H9 (cell line): ENCODE measurements around the gene SDR9C7. TPM values are rescaled to one million over a fixed set of nuclear protein-coding genes. Genes with fewer than 3 reads are reported as not detected.

Experiments used
- DNase-seq: peaks from one replicate; pipeline ENCODE4 v3.0.0-alpha.2; 2017
- H2AFZ ChIP-seq: one replicate; pipeline ENCODE4 v1.6.1; 2013; ENCODE audit warnings: mild to moderate bottlenecking, low read length, control low read depth, moderate library complexity
- H2AK5ac ChIP-seq: 2 replicates; pipeline ENCODE4 v1.6.1; 2013; ENCODE audit warnings: low read length, control low read depth, mixed read lengths; ENCODE audit not compliant: insufficient read length
- H2BK120ac ChIP-seq: one replicate; pipeline ENCODE4 v1.6.1; 2013; ENCODE audit warnings: low read depth, mild to moderate bottlenecking, low read length, control low read depth, inconsistent platforms; ENCODE audit not compliant: poor library complexity, severe bottlenecking
- H2BK12ac ChIP-seq: 2 replicates; pipeline ENCODE4 v1.6.1; 2013; ENCODE audit warnings: low read length, control low read depth, mixed read lengths, low read depth; ENCODE audit not compliant: insufficient read length
- H2BK15ac ChIP-seq: 2 replicates; pipeline ENCODE4 v1.6.1; 2013; ENCODE audit warnings: low read depth, low read length, control low read depth
- H2BK20ac ChIP-seq: one replicate; pipeline ENCODE4 v1.6.1; 2013; ENCODE audit warnings: low read depth, mild to moderate bottlenecking, low read length, control low read depth, inconsistent platforms; ENCODE audit not compliant: poor library complexity, severe bottlenecking
- H2BK5ac ChIP-seq: 2 replicates; pipeline ENCODE4 v1.6.1; 2013; ENCODE audit warnings: low read length, control low read depth, mixed read lengths; ENCODE audit not compliant: insufficient read length
- H3K14ac ChIP-seq: 2 replicates; pipeline ENCODE4 v1.6.1; 2013; ENCODE audit warnings: low read length, control low read depth; ENCODE audit not compliant: insufficient read depth
- H3K18ac ChIP-seq: 2 replicates; pipeline ENCODE4 v1.6.1; 2013; ENCODE audit warnings: low read depth, mild to moderate bottlenecking, mixed read lengths, low read length, control low read depth; ENCODE audit not compliant: insufficient read length
- H3K23ac ChIP-seq: 2 replicates; pipeline ENCODE4 v1.6.1; 2013; ENCODE audit warnings: low read length, control low read depth, mixed read lengths, low read depth; ENCODE audit not compliant: insufficient read length
- H3K23me2 ChIP-seq: 2 replicates; pipeline ENCODE4 v1.6.1; 2013; ENCODE audit warnings: low read depth, mild to moderate bottlenecking, mixed read lengths, low read length, control low read depth; ENCODE audit not compliant: insufficient read length, poor library complexity, severe bottlenecking
- H3K27ac ChIP-seq: 2 replicates; pipeline ENCODE4 v1.5.1; 2013; ENCODE audit warnings: low read length, control low read depth, mixed read lengths, low read depth; ENCODE audit not compliant: insufficient read length
- H3K27me3 ChIP-seq: 2 replicates; pipeline ENCODE4 v1.6.1; 2013; ENCODE audit warnings: low read length, control low read depth, inconsistent platforms; ENCODE audit not compliant: insufficient read depth
- H3K4ac ChIP-seq: 2 replicates; pipeline ENCODE4 v1.6.1; 2013; ENCODE audit warnings: low read depth, mild to moderate bottlenecking, control low read depth, inconsistent platforms, low read length, moderate library complexity
- H3K4me1 ChIP-seq: 2 replicates; pipeline ENCODE4 v1.6.1; 2013; ENCODE audit warnings: low read length, control low read depth, inconsistent platforms; ENCODE audit not compliant: insufficient read depth
- H3K4me2 ChIP-seq: 2 replicates; pipeline ENCODE4 v1.6.1; 2013; ENCODE audit warnings: low read length, control low read depth, mixed read lengths; ENCODE audit not compliant: insufficient read length, insufficient read depth
- H3K56ac ChIP-seq: 2 replicates; pipeline ENCODE4 v1.6.1; 2013; ENCODE audit warnings: low read depth, mild to moderate bottlenecking, mixed read lengths, low read length, control low read depth; ENCODE audit not compliant: insufficient read length
- H3K79me1 ChIP-seq: 2 replicates; pipeline ENCODE4 v1.6.1; 2013; ENCODE audit warnings: low read depth, mild to moderate bottlenecking, moderate library complexity, low read length, control low read depth, inconsistent platforms; ENCODE audit not compliant: insufficient read depth, poor library complexity, severe bottlenecking
- H3K79me2 ChIP-seq: 2 replicates; pipeline ENCODE4 v1.6.1; 2013; ENCODE audit warnings: low read length, control low read depth, inconsistent platforms; ENCODE audit not compliant: insufficient read depth
- H3K9ac ChIP-seq: 2 replicates; pipeline ENCODE4 v1.6.1; 2013; ENCODE audit warnings: low read length, control low read depth, mixed read lengths; ENCODE audit not compliant: insufficient read length; ENCODE audit errors: extremely low read depth
- H3K9me3 ChIP-seq: one replicate; pipeline ENCODE4 v1.6.1; 2013; ENCODE audit warnings: low read depth, low read length, inconsistent platforms; ENCODE audit not compliant: control insufficient read depth
- H3T11ph ChIP-seq: one replicate; pipeline ENCODE4 v1.6.1; 2013; ENCODE audit warnings: mild to moderate bottlenecking, low read length, control low read depth, inconsistent platforms
- H4K20me1 ChIP-seq: one replicate; pipeline ENCODE4 v1.6.1; 2013; ENCODE audit not compliant: control insufficient read depth, insufficient read length, insufficient read depth
- H4K5ac ChIP-seq: 2 replicates; pipeline ENCODE4 v1.6.1; 2013; ENCODE audit warnings: low read depth, mild to moderate bottlenecking, mixed read lengths, low read length, control low read depth; ENCODE audit not compliant: insufficient read length
- H4K8ac ChIP-seq: replicated peaks from 2 replicates; pipeline ENCODE4 v1.6.1; 2013; ENCODE audit warnings: low read length, control low read depth, mixed read lengths, low read depth; ENCODE audit not compliant: insufficient read length
- H4K91ac ChIP-seq: 2 replicates; pipeline ENCODE4 v1.6.1; 2013; ENCODE audit warnings: low read depth, mild to moderate bottlenecking, moderate library complexity, mixed read lengths, low read length, control low read depth; ENCODE audit not compliant: insufficient read length
- H3K27ac Mint-ChIP-seq, 3 experiments: 2 replicates in 2 of 3; 3 replicates in 1 of 3; pipeline ENCODE4 v1.8.0; 2020 to 2021; ENCODE audit warnings: mixed read lengths in 3 of 3, mild to moderate bottlenecking in 1 of 3, moderate library complexity in 1 of 3
- H3K27me3 Mint-ChIP-seq: 2 replicates; pipeline ENCODE4 v1.8.0; 2021; ENCODE audit warnings: low read depth, mild to moderate bottlenecking, moderate library complexity, mixed read lengths
- H3K36me3 Mint-ChIP-seq, 3 experiments: 2 replicates in 2 of 3; 3 replicates in 1 of 3; pipeline ENCODE4 v1.8.0; 2020 to 2021; ENCODE audit warnings: low read depth in 3 of 3, mixed read lengths in 3 of 3; ENCODE audit not compliant: insufficient read depth in 1 of 3
- H3K4me1 Mint-ChIP-seq, 2 experiments: 2 replicates each; pipeline ENCODE4 v1.8.0; 2020; ENCODE audit warnings: mixed read lengths in 2 of 2
- H3K4me3 Mint-ChIP-seq, 2 experiments: 2 replicates in 1 of 2; 3 replicates in 1 of 2; pipeline ENCODE4 v1.8.0; 2020 to 2021; ENCODE audit warnings: mild to moderate bottlenecking in 2 of 2, mixed read lengths in 2 of 2, moderate library complexity in 1 of 2
- H3K9me3 Mint-ChIP-seq, 2 experiments: 2 replicates in 1 of 2; 3 replicates in 1 of 2; pipeline ENCODE4 v1.8.0; 2020; ENCODE audit warnings: mild to moderate bottlenecking in 2 of 2, mixed read lengths in 2 of 2, moderate library complexity in 1 of 2
- CTCF ChIP-seq: fragments of 200-600 bp; sonication (generic); conservative IDR thresholded peaks from 3 replicates; pipeline ENCODE4 v1.8.0; 2021; ENCODE audit warnings: antibody characterized with exemption, mild to moderate bottlenecking
- WGBS: extraction: QIAGEN DNeasy Blood & Tissue Kit; methylation state at CpG from one replicate; pipeline ENCODE4 v1.1.7; 2013; ENCODE audit warnings: missing lambda C conversion rate, low lambda C conversion rate, mixed read lengths; ENCODE audit not compliant: insufficient read length; ENCODE audit errors: extremely low coverage; 5-methylcytosine and 5-hydroxymethylcytosine counted together
- total RNA-seq: library from RNA; stranded (reverse); gene quantifications from 2 replicates; pipeline ENCODE4 v1.2.1, GENCODE V29; 2021

The SDR9C7 gene
- total RNA-seq, 1 experiment from 2014 or later, result not detected

- Histone ChIP-seq H3K23ac (no peak overlapping the region), H3K23me2 (no peaks in the 10 kb centered on the region), H3K4me1 (no peaks in the 10 kb centered on the region), H4K8ac (no peak overlapping the region), H2BK20ac (no peak overlapping the region), H2BK5ac (no peak overlapping the region), H3K27ac (no peak overlapping the region), H2BK15ac (no peak overlapping the region), H2AK5ac (no peak overlapping the region), H3K14ac (no peak overlapping the region), H4K20me1 (no peaks in the 10 kb centered on the region), H3K27me3 (no peaks in the 10 kb centered on the region), H2BK12ac (no peak overlapping the region), H3K79me1 (no peaks in the 10 kb centered on the region), H3K4ac (no peak overlapping the region), H4K91ac (no peak overlapping the region), H3K56ac (no peak overlapping the region), H3K79me2 (no peaks in the 10 kb centered on the region), H3K9me3 (no peaks in the 10 kb centered on the region), H3K9ac (no peak overlapping the region), H3K18ac (no peak overlapping the region), H2BK120ac (no peak overlapping the region), H4K5ac (no peak overlapping the region), H3K4me2 (no peak overlapping the region), H3T11ph (no peak overlapping the region), H2AFZ (no peak overlapping the region)
- H3K27ac Mint-ChIP-seq, result no peak overlapping the region
- no peak for DNase-seq
- WGBS, result no CpG with 5 or more reads among the region's 4 CpGs
- TF ChIP-seq CTCF, result no peak
- H3K27me3 Mint-ChIP-seq, result peaks cover 11% of the 10 kb centered on the region
- peaks cover 7 to 15% of the 10 kb centered on the region in 2 experiments; a peak in 3 of 5 replicates for H3K9me3 Mint-ChIP-seq
- H3K4me1 Mint-ChIP-seq, result no peaks in the 10 kb centered on the region
- H3K4me3 Mint-ChIP-seq, result no peak overlapping the region
- no peaks in the 10 kb centered on the region; a peak in 1 of 7 replicates for H3K36me3 Mint-ChIP-seq
Observed at GRCh38 chr12:56916296-56916995, 17.8 kb downstream of the SDR9C7 start.
